ENCODE measurements around the gene PPFIA2.

The PPFIA2 gene

GRCh38 chr12:81333812-81334211 lies 425.3 kb downstream of the PPFIA2 start:
- DNase-seq: no peak

GRCh38 chr12:81332054-81332453 lies 427.1 kb downstream of the PPFIA2 start:
- no peak for DNase-seq

GRCh38 chr12:81330480-81330879 lies 428.7 kb downstream of the PPFIA2 start:
- no peak for DNase-seq

GRCh38 chr12:81329085-81329484 lies 430.1 kb downstream of the PPFIA2 start:
- DNase-seq: peak; percentile 5

DNA sequence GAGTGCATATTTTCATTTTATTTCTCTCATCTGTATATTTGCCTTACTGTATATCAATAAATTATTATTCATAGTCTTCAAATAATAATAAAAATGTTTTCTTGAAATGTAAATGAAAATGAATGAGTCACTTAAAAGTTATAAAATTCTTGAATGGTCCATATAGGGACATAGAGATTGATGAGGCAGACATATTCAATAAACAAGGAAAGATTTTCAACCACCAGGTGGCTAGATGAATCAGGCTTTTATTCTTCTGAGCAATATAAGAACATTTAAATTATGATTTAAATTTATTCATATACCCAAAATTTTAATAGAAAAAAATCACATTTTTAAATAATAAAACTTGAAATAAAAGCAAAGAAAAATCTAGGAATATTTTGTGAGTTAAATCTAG lies 431.7 kb downstream of the PPFIA2 start:
- no peak for DNase-seq

- DNase-seq: no peak
These were observed 434.1 kb downstream of the PPFIA2 start for GRCh38 chr12:81325086-81325485.

- no peak for DNase-seq
These were observed 444.1 kb downstream of the PPFIA2 start for GRCh38 chr12:81314903-81315531.

- DNase-seq: no peak
These were observed 455.2 kb downstream of the PPFIA2 start for GRCh38 chr12:81303935-81304334.

DNA sequence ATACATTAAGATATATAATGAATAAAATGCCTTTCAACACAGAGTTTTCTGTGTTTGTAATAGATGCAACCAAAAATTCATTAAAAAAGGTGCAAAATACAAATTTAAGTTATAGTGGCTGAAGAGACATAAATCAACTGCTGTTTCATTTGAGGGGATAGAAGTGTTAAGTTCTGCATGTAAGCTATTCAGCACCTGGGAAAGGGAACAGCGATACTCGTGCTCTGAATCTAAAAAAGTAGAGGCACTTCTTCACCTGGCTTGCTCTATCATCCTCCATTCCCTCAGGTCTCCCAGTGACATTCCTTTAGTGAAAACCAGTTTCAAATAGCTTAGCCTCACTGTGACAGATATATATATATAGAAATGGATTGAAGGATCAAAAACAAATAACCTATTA lies 458.7 kb downstream of the PPFIA2 start:
- DNase-seq: no peak

DNA sequence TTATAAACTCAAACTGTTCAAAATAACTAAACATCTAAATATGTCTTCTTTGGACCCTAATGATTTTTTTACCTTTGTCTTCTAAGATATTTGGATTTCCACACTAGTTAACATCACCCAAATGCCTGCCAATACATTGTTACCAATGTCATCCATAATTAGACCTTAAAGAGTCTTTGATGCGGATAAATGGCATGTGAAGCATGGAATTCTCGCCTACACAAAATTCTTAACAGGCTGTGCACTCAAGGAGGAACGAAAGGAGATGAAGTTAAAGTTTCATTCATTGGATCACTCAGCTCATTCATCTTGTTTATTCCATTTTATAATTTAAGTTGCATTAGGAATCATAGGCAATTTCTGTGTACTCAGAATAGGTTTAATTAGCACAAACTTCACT lies 461.5 kb downstream of the PPFIA2 start:
- no peak for DNase-seq

DNA sequence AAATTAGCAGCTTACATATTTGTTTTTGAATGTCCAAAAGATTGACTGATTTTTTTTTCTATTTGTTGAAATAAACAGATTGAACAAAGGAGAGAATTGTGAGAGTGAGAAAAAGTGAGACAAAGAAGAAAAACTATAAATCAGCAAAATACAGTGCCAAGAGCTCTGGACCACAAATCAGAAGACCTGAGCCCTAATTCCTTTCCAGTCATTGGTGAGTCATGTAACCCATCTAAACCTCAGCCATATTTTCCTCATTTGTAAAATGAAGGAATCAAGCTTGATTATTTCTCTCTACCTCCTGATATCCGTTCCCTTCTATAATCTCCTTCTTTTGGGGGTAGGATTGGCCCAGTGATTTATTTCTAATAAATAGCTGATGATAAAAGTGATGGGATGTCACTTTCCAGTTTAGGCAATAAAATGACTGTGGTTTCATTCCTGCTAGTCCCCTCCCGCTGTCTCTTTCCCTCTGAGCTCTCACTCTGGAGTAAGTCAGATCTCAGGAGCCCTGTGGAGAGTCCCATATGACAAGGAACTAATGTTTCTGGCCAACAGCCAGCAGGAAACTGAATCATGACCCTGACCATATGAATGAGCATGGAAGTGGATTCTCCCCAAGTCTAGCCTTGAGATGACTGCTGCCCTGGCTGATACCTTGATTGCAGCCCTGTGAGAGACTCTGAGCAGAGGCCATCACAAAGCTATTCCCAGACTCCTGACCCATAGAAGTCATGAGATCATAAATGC lies 462.4 kb downstream of the PPFIA2 start:
- no peak for DNase-seq

DNA sequence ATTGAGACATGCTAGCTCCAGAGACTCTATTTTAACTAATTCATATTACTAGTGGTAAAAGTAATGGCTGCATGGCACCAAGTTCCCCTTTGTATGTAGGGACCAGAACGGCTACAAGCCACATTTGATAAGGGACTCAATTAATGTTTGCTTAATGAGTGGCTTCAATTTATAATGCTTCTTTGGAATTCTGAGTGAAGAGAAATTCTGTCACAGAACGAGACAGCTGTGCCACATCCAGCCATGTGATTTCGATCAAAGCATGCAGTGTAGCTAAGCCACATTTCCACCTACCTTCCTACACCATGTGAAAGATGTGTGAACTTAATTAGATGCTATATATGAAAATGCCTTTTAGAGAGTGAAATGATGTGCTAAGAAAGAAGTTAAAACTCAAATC lies 463.9 kb downstream of the PPFIA2 start:
- DNase-seq: no peak

GRCh38 chr12:81294325-81295190 lies 464.6 kb downstream of the PPFIA2 start:
- DNase-seq: no peak

DNA sequence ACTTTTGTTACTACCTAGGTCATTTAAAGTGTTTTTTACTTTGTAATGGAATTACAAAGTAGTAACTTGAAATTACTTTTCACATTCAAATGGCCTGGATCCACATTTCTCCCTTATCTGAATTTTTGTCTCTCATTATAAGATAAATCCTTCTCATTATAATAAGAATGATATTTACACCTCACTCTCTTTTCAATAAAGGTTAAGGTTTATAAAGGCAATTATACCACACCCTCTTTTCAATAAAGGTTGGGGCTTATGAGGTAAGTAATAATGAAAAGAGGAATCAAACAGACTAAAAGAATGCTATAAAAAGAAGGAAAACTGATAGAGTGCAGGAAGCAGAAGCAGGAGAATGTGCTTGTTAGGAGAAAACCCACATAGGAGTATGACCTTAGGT lies 470.5 kb downstream of the PPFIA2 start:
- no peak for DNase-seq

GRCh38 chr12:81284137-81284536 lies 475.0 kb downstream of the PPFIA2 start:
- DNase-seq: no peak

DNA sequence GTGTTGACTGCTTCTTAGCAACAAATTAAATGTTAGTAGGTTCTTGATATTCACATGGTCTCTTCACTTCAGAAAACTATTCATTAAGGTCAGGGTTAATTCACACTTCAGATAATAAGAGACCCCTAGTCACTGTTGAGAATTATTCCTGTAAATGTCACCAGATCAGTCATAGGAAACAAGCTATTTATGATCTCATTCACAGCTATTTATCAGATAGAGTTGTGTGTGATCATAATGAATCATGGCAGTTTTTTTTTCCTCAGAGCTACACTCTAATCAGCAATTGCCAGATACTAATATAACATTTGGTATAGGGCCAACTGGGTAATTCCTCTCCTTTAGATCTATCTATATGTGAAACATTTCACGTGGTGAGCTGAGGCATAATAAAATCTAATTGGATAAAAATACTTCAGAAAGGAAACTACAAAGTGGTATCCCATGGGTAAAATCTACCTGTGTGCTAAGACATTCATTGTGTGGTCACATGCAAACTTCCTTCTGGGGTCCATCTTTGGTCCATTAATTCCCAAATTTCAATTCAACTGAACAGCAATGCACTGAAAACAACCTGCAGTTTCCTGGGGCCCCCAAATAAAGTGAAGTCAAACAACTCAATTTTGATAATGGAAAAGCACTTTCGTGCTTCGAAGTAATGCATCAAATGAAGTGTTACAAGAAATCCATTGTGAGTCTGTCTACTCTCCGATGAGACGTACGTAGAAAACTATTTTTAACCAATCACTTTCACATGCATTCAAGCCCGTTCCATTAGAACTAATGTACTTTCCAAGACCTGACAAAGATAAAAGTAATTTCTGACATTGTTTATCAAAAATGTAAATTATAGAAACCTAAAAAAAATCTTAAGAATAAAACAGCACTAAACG lies 484.3 kb downstream of the PPFIA2 start:
- DNase-seq: peak; percentile 2

DNA sequence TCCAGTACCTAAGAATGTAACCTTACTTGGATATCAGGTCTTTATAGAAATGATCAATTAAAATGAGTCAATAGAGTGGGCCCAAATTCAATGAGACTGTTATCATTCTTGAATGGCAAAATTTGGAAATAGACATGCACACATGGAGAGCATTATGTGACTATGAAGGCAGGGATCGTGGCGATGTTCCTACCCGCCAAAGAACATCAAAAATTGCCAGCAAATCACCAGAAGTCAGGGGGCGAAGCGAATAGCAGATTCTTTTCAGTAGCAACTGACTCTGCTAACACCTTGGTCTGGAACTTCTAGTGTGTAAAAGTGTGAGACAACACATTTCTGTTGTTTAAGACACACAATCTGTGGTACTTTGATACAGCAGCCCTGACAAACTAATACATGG lies 488.8 kb downstream of the PPFIA2 start:
- no peak for DNase-seq

DNA sequence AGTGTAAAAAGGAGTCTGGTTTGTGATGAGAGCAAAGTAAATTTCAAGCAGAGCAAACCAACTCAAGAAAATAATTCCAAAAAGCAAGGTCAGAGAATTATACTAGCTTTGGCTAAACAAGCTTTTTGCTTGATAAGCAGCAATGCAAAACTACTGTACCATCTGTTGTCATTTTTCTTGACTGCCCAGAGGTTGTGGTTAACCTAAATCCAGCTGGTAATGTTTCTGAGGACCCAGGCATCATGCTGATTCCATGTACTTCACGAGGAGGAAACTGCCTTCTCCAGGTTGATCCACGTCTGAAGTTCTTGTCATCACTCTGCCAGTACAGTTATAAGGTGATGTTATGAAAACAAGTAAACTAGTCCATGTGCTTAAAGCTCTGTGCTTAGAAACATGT lies 496.1 kb downstream of the PPFIA2 start:
- no peak for DNase-seq

DNA sequence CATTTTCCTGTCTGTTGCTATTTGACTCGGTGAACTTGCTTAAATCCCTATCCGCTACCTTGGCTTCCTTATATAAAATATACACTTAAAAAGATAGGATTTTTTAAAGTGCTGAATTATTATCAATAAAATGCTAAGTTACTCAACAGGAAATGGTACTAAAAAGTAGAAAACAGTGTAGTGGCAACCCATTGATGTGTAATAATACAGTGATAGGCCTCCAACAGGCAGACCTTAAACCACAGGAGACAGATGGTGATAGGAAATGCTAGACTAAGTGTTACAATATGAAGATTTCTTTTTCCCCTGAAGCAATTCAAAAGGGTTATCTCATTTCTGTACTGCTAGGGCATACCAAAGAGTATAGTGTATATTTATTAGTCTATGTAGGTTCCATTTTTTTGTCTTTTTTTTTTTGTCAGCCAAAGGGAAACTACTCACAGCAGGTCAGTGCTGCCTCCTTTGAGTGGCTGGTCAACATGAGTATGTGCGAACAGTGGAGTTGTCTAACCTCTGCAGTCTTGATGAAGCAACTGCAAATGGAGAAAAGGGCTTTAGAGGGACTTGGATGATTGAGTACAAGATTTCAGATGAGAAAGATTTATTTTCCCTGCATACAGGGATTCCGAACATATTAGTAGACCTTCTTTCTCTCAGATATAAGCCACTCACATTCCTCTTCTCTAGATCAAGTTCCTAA lies 497.5 kb downstream of the PPFIA2 start:
- DNase-seq: no peak

DNA sequence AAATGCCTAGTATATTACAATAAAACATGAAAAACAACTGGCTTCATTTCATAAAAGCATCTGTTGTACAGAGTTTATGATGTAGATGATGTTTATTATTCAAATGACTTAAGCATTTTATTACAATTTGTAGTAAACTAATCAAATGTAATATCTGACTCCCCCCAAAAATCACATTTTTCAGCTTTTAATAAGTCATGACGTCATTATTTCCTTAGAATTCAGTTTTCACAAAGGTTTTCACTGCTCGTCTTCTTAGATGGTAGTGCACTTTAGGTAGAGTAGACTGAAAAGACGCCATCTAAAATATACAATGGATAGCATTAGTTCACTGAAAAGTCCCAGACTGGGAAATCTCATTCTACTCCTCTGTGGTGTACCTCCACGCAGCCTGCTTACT lies 499.8 kb downstream of the PPFIA2 start:
- no peak for DNase-seq

- DNase-seq: peak; percentile 23
These were observed 501.1 kb downstream of the PPFIA2 start for GRCh38 chr12:81257947-81258551.

GRCh38 chr12:81255947-81256346 lies 503.2 kb downstream of the PPFIA2 start:
- DNase-seq: no peak
